Natural killer cell (primary cell): Measurements from ENCODE around the gene MICAL2. TPM values are rescaled to one million over a fixed set of nuclear protein-coding genes. Genes with fewer than 3 reads are reported as not detected.

Experiments
- ATAC-seq, 3 donors: fragments of 150-1000 bp in 2 of 3; fragments of 200-7000 bp in 1 of 3; cut with Tn5 transposase; 1 replicate in 1 of 3; 2 replicates in 2 of 3; pipeline ENCODE4 v1.10.0; 2021; ENCODE audit warnings: mild to moderate bottlenecking in 2 of 3, moderate library complexity in 2 of 3
- DNase-seq, 2 donors: peaks; one replicate each; pipeline versions ENCODE4 v3.0.0 to v3.0.0-alpha.2; 2013 to 2021; ENCODE audit warnings: mixed read lengths in 1 of 2
- H3K27ac ChIP-seq: one replicate; pipeline ENCODE4 v1.5.1; 2013; ENCODE audit warnings: mild to moderate bottlenecking, low read length
- H3K27me3 ChIP-seq: one replicate; pipeline ENCODE4 v1.6.1; 2013; ENCODE audit warnings: low read length; ENCODE audit not compliant: control insufficient read depth, insufficient read depth
- H3K36me3 ChIP-seq: one replicate; pipeline ENCODE4 v1.6.1; 2013; ENCODE audit warnings: low read length; ENCODE audit not compliant: control insufficient read depth, insufficient read depth
- H3K4me1 ChIP-seq: one replicate; pipeline ENCODE4 v1.6.1; 2013; ENCODE audit warnings: low read length; ENCODE audit not compliant: control insufficient read depth, insufficient read depth
- H3K4me3 ChIP-seq: one replicate; pipeline ENCODE4 v1.5.1; 2013; ENCODE audit warnings: low read length
- H3K9me3 ChIP-seq: one replicate; pipeline ENCODE4 v1.6.1; 2013; ENCODE audit warnings: low read length; ENCODE audit not compliant: control insufficient read depth, insufficient read depth
- H3K27ac Mint-ChIP-seq, 2 donors: one replicate each; pipeline ENCODE4 v1.8.0; 2022; ENCODE audit warnings: mild to moderate bottlenecking in 2 of 2, mixed read lengths in 2 of 2, moderate library complexity in 1 of 2
- H3K27me3 Mint-ChIP-seq, 2 donors: one replicate each; pipeline ENCODE4 v1.8.0; 2022; ENCODE audit warnings: low read depth in 2 of 2, mixed read lengths in 2 of 2
- H3K36me3 Mint-ChIP-seq: one replicate; pipeline ENCODE4 v1.8.0; 2022; ENCODE audit warnings: mixed read lengths
- H3K4me1 Mint-ChIP-seq, 2 donors: one replicate each; pipeline ENCODE4 v1.8.0; 2022; ENCODE audit warnings: mixed read lengths in 2 of 2
- H3K4me3 Mint-ChIP-seq: one replicate; pipeline ENCODE4 v1.8.0; 2022; ENCODE audit warnings: mild to moderate bottlenecking, moderate library complexity, mixed read lengths
- H3K9me3 Mint-ChIP-seq, 2 donors: one replicate each; pipeline ENCODE4 v1.8.0; 2022; ENCODE audit warnings: mixed read lengths in 2 of 2
- WGBS: methylation state at CpG from one replicate; pipeline ENCODE4 v1.1.7; 2013; ENCODE audit warnings: missing lambda C conversion rate; ENCODE audit not compliant: insufficient coverage; 5-methylcytosine and 5-hydroxymethylcytosine counted together
- intact Hi-C: fragments of 100-400 bp; cut with micrococcal nuclease; formaldehyde crosslinking; loops from one replicate; pipeline ENCODE4 v1.14.2; 2022
- total RNA-seq, 4 donors: library from RNA; stranded (reverse); fragments of 120-200 nt in 1 of 4; gene quantifications; one replicate each; pipeline versions ENCODE4 v1.2.3 to v1.2.4, GENCODE V29; 2013 to 2022
- TF ChIP-seq, protein P1 (sequence below): fragments of 200-600 bp; IDR thresholded peaks from one replicate; pipeline ENCODE4 v1.8.0; 2022; ENCODE audit warnings: antibody characterized with exemption

Gene MICAL2
- total RNA-seq, 3 donors from 2014 or later (not counting 1 experiment from before 2014, with no cell fraction given): 54.6 to 68.6 (median 57.4) TPM

DNA sequence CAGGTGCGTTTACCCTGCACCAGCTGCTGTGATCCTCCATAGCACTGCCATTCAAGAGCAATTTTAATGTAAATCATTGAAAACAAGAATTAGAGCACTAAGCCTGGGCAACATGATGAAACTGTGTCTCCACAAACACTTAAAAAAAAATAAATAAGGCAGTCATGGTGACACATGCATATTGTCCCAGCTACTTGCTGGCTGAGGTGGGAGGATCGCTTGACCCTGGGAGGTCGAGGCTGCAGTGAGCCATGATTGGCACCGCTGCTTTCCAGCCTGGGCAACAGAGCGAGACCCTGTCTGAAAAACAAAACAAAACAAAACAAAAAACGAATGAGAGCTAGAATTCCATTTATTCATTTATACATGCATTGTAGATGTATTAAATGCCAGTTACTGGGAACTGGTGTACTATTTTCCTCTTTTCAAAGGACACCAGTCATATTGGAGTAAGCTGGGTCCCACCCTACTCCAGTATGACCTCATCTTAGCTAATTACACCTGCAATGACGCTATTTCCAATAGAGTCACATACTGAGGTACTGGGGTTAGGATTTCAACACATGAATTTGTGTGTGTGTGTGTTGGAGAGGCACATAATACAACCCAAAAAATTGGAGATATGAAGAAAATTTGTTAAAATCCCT lies 101.9 kb downstream of the MICAL2 start:
- no peak overlapping the region for H3K4me3 Mint-ChIP-seq
- H3K36me3 ChIP-seq: peaks cover 55% of the 10 kb centered on the region
- TF ChIP-seq, protein P1, sequence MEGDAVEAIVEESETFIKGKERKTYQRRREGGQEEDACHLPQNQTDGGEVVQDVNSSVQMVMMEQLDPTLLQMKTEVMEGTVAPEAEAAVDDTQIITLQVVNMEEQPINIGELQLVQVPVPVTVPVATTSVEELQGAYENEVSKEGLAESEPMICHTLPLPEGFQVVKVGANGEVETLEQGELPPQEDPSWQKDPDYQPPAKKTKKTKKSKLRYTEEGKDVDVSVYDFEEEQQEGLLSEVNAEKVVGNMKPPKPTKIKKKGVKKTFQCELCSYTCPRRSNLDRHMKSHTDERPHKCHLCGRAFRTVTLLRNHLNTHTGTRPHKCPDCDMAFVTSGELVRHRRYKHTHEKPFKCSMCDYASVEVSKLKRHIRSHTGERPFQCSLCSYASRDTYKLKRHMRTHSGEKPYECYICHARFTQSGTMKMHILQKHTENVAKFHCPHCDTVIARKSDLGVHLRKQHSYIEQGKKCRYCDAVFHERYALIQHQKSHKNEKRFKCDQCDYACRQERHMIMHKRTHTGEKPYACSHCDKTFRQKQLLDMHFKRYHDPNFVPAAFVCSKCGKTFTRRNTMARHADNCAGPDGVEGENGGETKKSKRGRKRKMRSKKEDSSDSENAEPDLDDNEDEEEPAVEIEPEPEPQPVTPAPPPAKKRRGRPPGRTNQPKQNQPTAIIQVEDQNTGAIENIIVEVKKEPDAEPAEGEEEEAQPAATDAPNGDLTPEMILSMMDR: no peak
- no peaks in the 10 kb centered on the region for H3K27me3 Mint-ChIP-seq
- H3K9me3 Mint-ChIP-seq: no peaks in the 10 kb centered on the region
- no peaks in the 10 kb centered on the region for H3K36me3 Mint-ChIP-seq
- DNase-seq: no peak
- peaks cover 30% of the 10 kb centered on the region for H3K4me1 ChIP-seq
- ATAC-seq: no peak
- H3K9me3 ChIP-seq: no peaks in the 10 kb centered on the region
- H3K4me1 Mint-ChIP-seq: peaks cover 28% of the 10 kb centered on the region in 2 donors
- intact Hi-C loops: no loop called here
- 88% methylated on average over 4 of the region's 7 CpGs for whole genome bisulfite sequencing
- no peak overlapping the region for H3K27ac ChIP-seq
- H3K27ac Mint-ChIP-seq: peak overlapping the region in 1 of 2 donors; percentile 39
- H3K4me3 ChIP-seq: no peak overlapping the region
- H3K27me3 ChIP-seq: no peaks in the 10 kb centered on the region

GRCh38 chr11:12212821-12213185 lies 102.4 kb downstream of the MICAL2 start:
- Histone ChIP-seq H3K9me3 (no peaks in the 10 kb centered on the region), H3K27ac (no peak overlapping the region), H3K36me3 (peaks cover 50% of the 10 kb centered on the region), H3K27me3 (no peaks in the 10 kb centered on the region), H3K4me3 (no peak overlapping the region), H3K4me1 (peaks cover 35% of the 10 kb centered on the region)
- TF ChIP-seq, protein P1: no peak
- Mint-ChIP-seq H3K4me1 (peaks cover 28 to 29% of the 10 kb centered on the region in 2 donors), H3K27ac (peak overlapping the region in 1 of 2 donors; percentile 39), H3K36me3 (no peaks in the 10 kb centered on the region), H3K9me3 (no peaks in the 10 kb centered on the region), H3K27me3 (no peaks in the 10 kb centered on the region), H3K4me3 (no peak overlapping the region)
- DNase-seq: no peak
- intact Hi-C loops: no loop called here
- no peak for ATAC-seq
- WGBS: 99% methylated on average over 5 of the region's 5 CpGs

DNA sequence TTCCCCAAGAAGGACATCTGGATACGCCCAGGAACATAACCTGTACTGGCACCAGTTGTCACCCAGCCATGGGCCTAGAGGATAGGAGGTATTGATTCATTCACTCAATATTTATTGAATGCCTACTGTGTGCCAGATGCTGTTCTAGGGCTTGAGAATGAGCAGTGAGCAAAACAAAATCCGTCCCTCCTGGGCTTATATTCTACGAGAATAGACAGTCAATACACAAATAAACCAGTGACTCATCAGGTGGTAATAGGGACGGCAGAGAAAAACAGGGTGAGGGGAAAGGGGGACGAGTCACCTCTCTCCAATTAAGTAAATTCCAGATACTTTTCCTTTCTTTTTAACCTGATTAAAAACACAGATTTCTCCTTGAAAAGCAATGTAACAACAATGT lies 103.5 kb downstream of the MICAL2 start:
- no peak overlapping the region for H3K4me3 Mint-ChIP-seq
- Histone ChIP-seq H3K9me3 (no peaks in the 10 kb centered on the region), H3K4me3 (no peak overlapping the region), H3K27ac (no peak overlapping the region), H3K27me3 (no peaks in the 10 kb centered on the region), H3K36me3 (peaks cover 47% of the 10 kb centered on the region), H3K4me1 (peaks cover 39% of the 10 kb centered on the region)
- H3K27me3 Mint-ChIP-seq: peaks cover 4 to 7% of the 10 kb centered on the region in 2 donors
- no peak overlapping the region for H3K27ac Mint-ChIP-seq
- TF ChIP-seq, protein P1: no peak
- ATAC-seq (no peak), DNase-seq (no peak)
- no peaks in the 10 kb centered on the region for H3K9me3 Mint-ChIP-seq
- 100% methylated on average over 2 of the region's 5 CpGs for WGBS
- intact Hi-C loops: no loop called here
- H3K4me1 Mint-ChIP-seq: peaks cover 36 to 38% of the 10 kb centered on the region in 2 donors
- peaks cover 8% of the 10 kb centered on the region for H3K36me3 Mint-ChIP-seq

DNA sequence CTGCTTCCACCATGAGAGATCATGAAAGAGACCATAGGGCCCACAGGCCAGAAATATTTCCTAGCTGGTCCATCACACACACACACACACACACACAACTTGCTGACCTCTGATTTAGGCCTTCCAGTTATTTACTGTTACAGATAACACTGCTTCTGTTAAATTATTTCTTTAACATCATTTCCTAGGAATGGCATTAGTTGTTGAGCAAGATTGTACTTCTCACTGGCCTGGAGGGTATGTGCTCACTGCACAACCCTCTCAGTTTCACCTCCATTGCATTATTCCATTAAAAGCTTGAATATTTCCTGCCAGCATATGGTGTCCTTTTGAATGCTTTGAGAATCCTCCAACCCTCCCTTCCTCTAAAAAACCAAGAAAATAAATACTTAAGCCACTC lies 104.4 kb downstream of the MICAL2 start:
- H3K27me3 ChIP-seq: no peaks in the 10 kb centered on the region
- ATAC-seq: no peak
- Mint-ChIP-seq H3K4me1 (peaks cover 36 to 38% of the 10 kb centered on the region in 2 donors), H3K27me3 (peaks cover 4 to 7% of the 10 kb centered on the region in 2 donors), H3K4me3 (peak overlapping the region; percentile 70), H3K27ac (peak overlapping the region; percentile 83 to 90), H3K9me3 (no peaks in the 10 kb centered on the region), H3K36me3 (peaks cover 8% of the 10 kb centered on the region)
- H3K27ac ChIP-seq: no peak overlapping the region
- peaks cover 39% of the 10 kb centered on the region for H3K4me1 ChIP-seq
- TF ChIP-seq, protein P1: no peak
- DNase-seq: no peak
- H3K9me3 ChIP-seq: no peaks in the 10 kb centered on the region
- H3K4me3 ChIP-seq: no peak overlapping the region
- intact Hi-C loops: loop anchor here (5.0 kb wide), 2 partner anchors 127 to 1063 kb away; partner anchors contain the start of gene BMAL1
- peaks cover 40% of the 10 kb centered on the region for H3K36me3 ChIP-seq
